BLaER1 treated with 17β-estradiol and CSF1 and Interleukin-3, amounts not matched to agents 10 nM and 100 nM (cell line): ENCODE measurements around the gene SLC25A26.
"Not testable (repeated sequence)": the region's sequence is repeated elsewhere in the genome, so short reads cannot be mapped to it uniquely, and the experiment has no call there.

Experiments
- H3K27ac ChIP-seq, 11 experiments: shearing (Covaris generic); formaldehyde crosslinking; 2 replicates each; pipeline ENCODE4 v1.8.1; 2022
- H3K27me3 ChIP-seq, 11 experiments: shearing (Covaris generic); formaldehyde crosslinking; 2 replicates each; pipeline ENCODE4 v1.8.1; 2022
- H3K36me3 ChIP-seq, 11 experiments: shearing (Covaris generic); formaldehyde crosslinking; 2 replicates each; pipeline ENCODE4 v1.8.1; 2022
- H3K4me1 ChIP-seq, 10 experiments: shearing (Covaris generic); formaldehyde crosslinking; 2 replicates each; pipeline ENCODE4 v1.8.1; 2022
- H3K4me2 ChIP-seq, 11 experiments: shearing (Covaris generic); formaldehyde crosslinking; 2 replicates each; pipeline ENCODE4 v1.8.1; 2022
- H3K4me3 ChIP-seq, 10 experiments: shearing (Covaris generic); formaldehyde crosslinking; 2 replicates each; pipeline ENCODE4 v1.8.1; 2022
- H3K9ac ChIP-seq, 11 experiments: shearing (Covaris generic); formaldehyde crosslinking; 2 replicates each; pipeline ENCODE4 v1.8.1; 2022
- H3K9me3 ChIP-seq, 11 experiments: shearing (Covaris generic); formaldehyde crosslinking; replicated peaks in 1 of 11; 2 replicates each; pipeline ENCODE4 v1.8.1; 2022
- H4K20me1 ChIP-seq, 11 experiments: shearing (Covaris generic); formaldehyde crosslinking; 2 replicates each; pipeline ENCODE4 v1.8.1; 2022
- Cebpa-rat ChIP-seq, 11 experiments: shearing (Covaris generic); IDR thresholded peaks; 2 replicates each; pipeline ENCODE4 v1.8.1; 2022

The SLC25A26 gene

DNA sequence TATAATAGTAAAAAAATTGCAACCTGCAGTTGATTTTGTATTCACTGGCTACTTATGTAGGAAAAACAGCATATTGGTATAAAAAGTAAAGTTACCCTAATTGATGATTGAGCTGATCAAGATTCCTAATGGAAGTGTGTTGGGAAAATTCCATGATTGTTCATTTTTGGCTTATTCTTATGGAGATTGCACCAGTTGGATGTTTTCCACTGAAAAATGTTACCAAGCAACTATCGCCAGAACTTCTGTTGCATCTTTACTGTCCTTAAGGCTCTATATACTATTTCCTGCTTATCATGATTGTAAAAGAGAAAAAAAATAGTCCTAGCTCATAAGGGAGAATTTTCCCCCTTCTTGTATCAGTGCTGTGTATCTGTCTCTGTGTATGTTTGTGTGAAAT lies 48.6 kb downstream of the SLC25A26 start:
- no peak for TF ChIP-seq Cebpa-rat (IDR thresholded peaks at IDR 0.05)

DNA sequence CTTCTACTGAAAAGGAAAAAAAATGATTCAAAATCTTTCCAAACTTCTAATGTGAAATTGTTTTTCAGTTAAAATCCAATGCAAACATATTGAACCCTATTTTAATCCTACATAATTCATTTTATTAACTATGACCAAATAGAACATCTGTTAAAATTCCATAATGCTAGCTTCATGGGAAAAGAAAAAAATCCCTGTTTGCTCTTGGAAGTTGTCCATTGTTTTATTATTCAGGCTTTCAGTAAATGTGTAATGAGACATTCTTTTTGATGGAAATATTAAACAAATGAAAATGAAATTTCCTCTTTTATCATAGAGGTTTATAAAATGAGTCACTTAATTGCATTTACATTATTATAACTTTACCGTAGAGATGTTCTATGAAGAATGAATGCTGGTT lies 49.5 kb downstream of the SLC25A26 start:
- Histone ChIP-seq H3K4me3 (no peak overlapping the region), H3K36me3 (peaks cover 6 to 23% (median 20%) of the 10 kb centered on the region in 11 experiments; a peak in 21 of 22 replicates), H3K9ac (no peak overlapping the region), H3K9me3 (peaks cover 11 to 20% (median 16%) of the 10 kb centered on the region in 11 experiments), H3K4me1 (peaks cover 0 to 12% (median 4%) of the 10 kb centered on the region in 10 experiments; a peak in 7 of 20 replicates), H3K4me2 (no peak overlapping the region), H3K27ac (no peak overlapping the region), H4K20me1 (no peaks in the 10 kb centered on the region; a peak in 1 of 22 replicates), H3K27me3 (no peaks in the 10 kb centered on the region)
- no peak for TF ChIP-seq Cebpa-rat (IDR thresholded peaks at IDR 0.05)

More for the DNA sequence above, 48.6 kb downstream of the SLC25A26 start:
- Histone ChIP-seq H4K20me1 (no peaks in the 10 kb centered on the region; a peak in 1 of 22 replicates), H3K4me1 (peaks cover 0 to 12% (median 4%) of the 10 kb centered on the region in 10 experiments; a peak in 7 of 20 replicates), H3K9ac (no peak overlapping the region), H3K27ac (no peak overlapping the region), H3K27me3 (no peaks in the 10 kb centered on the region), H3K9me3 (peaks cover 11 to 20% (median 16%) of the 10 kb centered on the region in 11 experiments), H3K4me2 (no peak overlapping the region), H3K36me3 (peaks cover 6 to 32% (median 25%) of the 10 kb centered on the region in 11 experiments), H3K4me3 (no peak overlapping the region)

DNA sequence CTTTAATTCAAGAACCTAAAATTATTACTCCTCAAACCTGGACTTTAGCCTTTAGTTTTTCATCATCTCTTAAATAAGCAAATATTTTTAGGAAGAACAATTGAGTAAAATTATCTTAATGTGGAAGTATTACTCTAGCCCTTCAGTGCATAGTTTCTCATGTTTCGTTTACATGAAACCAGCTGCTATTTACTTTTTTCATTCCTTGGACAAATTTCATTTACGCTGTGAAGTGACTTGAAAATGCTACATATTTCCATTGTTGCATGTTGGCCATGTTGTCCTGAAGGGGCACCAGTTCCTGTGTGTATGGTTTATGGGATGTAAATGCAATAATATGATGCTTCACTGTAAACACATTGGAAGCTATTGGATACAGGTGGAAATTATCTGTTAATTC lies 49.9 kb downstream of the SLC25A26 start:
- H3K4me2 ChIP-seq: no peak overlapping the region

DNA sequence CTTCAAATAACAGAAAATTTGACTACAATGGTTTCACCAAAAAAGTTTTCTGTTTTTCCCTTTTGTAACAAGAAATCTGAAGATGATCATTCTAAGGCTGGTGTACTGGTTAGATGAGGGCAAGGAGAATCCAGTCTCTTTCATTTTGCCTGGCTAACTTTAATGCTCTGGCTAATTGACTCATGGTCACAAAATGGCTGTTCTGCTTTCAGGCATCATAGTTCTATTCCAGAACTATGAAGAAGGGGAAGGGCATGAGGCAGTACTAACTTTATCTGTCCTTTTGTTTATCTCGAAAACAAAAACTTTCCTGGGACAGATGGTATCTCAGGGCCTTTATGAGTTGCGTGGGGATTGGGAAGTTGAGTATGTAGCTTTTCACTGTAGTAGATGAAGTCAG lies 50.4 kb downstream of the SLC25A26 start:
- Histone ChIP-seq H3K27ac (no peak overlapping the region), H3K27me3 (no peaks in the 10 kb centered on the region), H3K9me3 (peaks cover 11 to 20% (median 16%) of the 10 kb centered on the region in 11 experiments), H3K4me2 (no peak overlapping the region), H3K4me1 (peaks cover 0 to 12% (median 4%) of the 10 kb centered on the region in 10 experiments; a peak in 7 of 20 replicates), H4K20me1 (peaks cover 0 to 1% (median 0%) of the 10 kb centered on the region in 11 experiments; a peak in 3 of 22 replicates), H3K4me3 (no peak overlapping the region), H3K9ac (no peak overlapping the region), H3K36me3 (peaks cover 6 to 23% (median 20%) of the 10 kb centered on the region in 11 experiments; a peak in 21 of 22 replicates)
- no peak for TF ChIP-seq Cebpa-rat (IDR thresholded peaks at IDR 0.05)

More for the DNA sequence above, 49.9 kb downstream of the SLC25A26 start:
- no peak overlapping the region for H3K4me3 ChIP-seq
- peaks cover 6 to 23% (median 20%) of the 10 kb centered on the region in 11 experiments; a peak in 21 of 22 replicates for H3K36me3 ChIP-seq
- H3K9me3 ChIP-seq: peaks cover 11 to 20% (median 16%) of the 10 kb centered on the region in 11 experiments
- no peak overlapping the region for H3K27ac ChIP-seq
- no peaks in the 10 kb centered on the region; a peak in 1 of 22 replicates for H4K20me1 ChIP-seq
- no peak for TF ChIP-seq Cebpa-rat (IDR thresholded peaks at IDR 0.05)
- H3K27me3 ChIP-seq: no peaks in the 10 kb centered on the region
- H3K9ac ChIP-seq: no peak overlapping the region
- peaks cover 0 to 12% (median 4%) of the 10 kb centered on the region in 10 experiments; a peak in 7 of 20 replicates for H3K4me1 ChIP-seq

DNA sequence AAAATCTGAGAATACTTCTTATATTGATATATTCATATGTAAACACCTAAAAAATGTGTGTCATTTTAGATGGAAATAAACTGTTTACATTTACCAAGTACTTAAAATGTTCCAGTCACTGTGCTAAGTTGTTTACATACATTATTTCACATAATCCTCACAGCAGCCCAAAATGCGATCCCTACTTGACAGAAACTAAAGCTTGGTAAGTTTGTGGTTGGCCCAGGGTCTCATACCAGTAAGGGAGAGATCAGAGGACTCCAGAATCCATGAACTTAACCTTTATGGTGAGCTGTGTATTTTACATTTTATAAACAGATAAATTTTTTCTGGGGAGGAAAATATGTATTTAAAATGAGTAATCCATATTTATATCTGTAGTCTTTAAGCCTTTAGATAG lies 51.2 kb downstream of the SLC25A26 start:
- no peak overlapping the region for H3K9ac ChIP-seq
- H3K4me2 ChIP-seq: no peak overlapping the region
- H3K36me3 ChIP-seq: peaks cover 6 to 23% (median 20%) of the 10 kb centered on the region in 11 experiments; a peak in 21 of 22 replicates

DNA sequence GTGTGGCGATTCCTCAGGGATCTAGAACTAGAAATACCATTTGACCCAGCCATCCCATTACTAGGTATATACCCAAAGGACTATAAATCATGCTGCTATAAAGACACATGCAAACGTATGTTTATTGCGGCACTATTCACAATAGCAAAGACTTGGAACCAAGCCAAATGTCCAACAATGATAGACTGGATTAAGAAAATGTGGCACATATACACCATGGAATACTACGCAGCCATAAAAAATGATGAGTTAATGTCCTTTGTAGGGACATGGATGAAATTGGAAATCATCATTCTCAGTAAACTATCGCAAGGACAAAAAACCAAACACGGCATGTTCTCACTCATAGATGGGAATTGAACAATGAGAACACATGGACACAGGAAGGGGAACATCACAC lies 54.0 kb downstream of the SLC25A26 start:
- not testable (repeated sequence) for H3K27ac ChIP-seq, H3K4me1 ChIP-seq, H3K4me2 ChIP-seq, H3K27me3 ChIP-seq, H3K9me3 ChIP-seq, H3K4me3 ChIP-seq, H3K9ac ChIP-seq, H3K36me3 ChIP-seq
- peaks cover 0 to 29% (median 9%) of the 10 kb centered on the region in 11 experiments; a peak in 9 of 22 replicates for H4K20me1 ChIP-seq

More for the DNA sequence above, 51.2 kb downstream of the SLC25A26 start:
- no peak overlapping the region for H3K27ac ChIP-seq
- peaks cover 11 to 20% (median 16%) of the 10 kb centered on the region in 11 experiments for H3K9me3 ChIP-seq
- TF ChIP-seq Cebpa-rat (IDR thresholded peaks at IDR 0.05): no peak
- H4K20me1 ChIP-seq: peaks cover 0 to 6% (median 0%) of the 10 kb centered on the region in 11 experiments; a peak in 6 of 22 replicates
- peaks cover 0 to 7% (median 2%) of the 10 kb centered on the region in 10 experiments; a peak in 7 of 20 replicates for H3K4me1 ChIP-seq
- no peaks in the 10 kb centered on the region for H3K27me3 ChIP-seq
- no peak overlapping the region for H3K4me3 ChIP-seq

DNA sequence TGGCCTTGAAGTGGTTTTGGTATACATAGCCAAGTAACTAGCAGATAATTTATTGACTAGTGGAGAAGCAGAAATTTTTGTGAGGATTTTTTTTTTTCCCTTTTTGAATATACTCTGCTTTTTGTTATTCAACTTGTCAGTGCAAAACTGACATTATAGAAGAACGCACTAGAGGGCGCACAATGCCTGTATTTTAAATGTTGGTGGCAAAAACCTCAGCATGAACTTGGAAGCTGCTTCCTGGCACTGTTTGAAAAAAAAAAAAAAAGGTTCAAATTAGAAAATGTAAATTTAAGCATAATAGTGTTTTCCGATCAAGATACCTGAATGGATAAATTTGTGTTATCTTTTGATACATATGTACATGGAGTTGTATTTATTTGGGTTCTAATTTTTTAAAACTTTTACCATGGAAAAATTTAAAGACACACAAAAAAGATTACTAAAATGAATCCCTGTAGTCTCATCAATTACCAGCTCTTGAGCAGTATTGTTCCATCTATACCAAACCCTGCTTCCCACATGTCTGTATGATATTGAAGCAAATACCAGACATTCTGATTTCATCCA lies 56.0 kb downstream of the SLC25A26 start:
- Histone ChIP-seq H3K9me3 (no peaks in the 10 kb centered on the region), H3K27me3 (peaks cover 0 to 5% (median 0%) of the 10 kb centered on the region in 11 experiments; a peak in 2 of 22 replicates), H3K4me3 (no peak overlapping the region), H3K36me3 (no peaks in the 10 kb centered on the region), H4K20me1 (peaks cover 0 to 47% (median 20%) of the 10 kb centered on the region in 11 experiments; a peak in 10 of 22 replicates), H3K9ac (no peak overlapping the region), H3K27ac (no peak overlapping the region), H3K4me2 (no peak overlapping the region), H3K4me1 (0 out of 20 replicates have a peak, but pooled peaks cover 0 to 5% (median 0%) of the 10 kb centered on the region in 10 experiments)
- TF ChIP-seq Cebpa-rat (IDR thresholded peaks at IDR 0.05): no peak

DNA sequence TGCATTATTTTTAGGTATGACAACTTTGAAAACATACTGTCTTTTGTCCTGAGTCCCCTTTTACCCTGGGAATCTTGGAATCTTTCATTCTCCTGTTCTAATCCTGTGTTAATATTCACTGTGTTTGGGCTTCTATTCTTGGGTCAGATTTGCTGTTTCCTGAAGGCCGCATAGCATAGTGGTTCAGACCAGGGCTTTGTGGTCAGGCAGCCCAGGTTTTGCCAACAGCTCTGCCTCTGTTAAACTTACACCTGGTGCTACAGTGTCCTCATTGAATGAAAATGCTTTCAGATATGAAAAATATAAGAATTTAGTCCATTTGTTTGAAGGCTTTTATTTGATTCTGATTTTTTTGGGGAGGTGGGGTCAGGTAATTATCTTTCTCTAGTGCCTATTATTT lies 58.4 kb downstream of the SLC25A26 start:
- Histone ChIP-seq H3K4me3 (no peak overlapping the region), H3K4me1 (0 out of 20 replicates have a peak, but pooled peaks cover 0 to 5% (median 0%) of the 10 kb centered on the region in 10 experiments), H3K27ac (no peak overlapping the region), H3K27me3 (peaks cover 0 to 19% (median 0%) of the 10 kb centered on the region in 11 experiments; a peak in 10 of 22 replicates), H4K20me1 (peaks cover 0 to 68% (median 24%) of the 10 kb centered on the region in 11 experiments; a peak in 13 of 22 replicates), H3K36me3 (peaks cover 0 to 3% (median 0%) of the 10 kb centered on the region in 11 experiments; a peak in 1 of 22 replicates), H3K4me2 (no peak overlapping the region), H3K9ac (no peak overlapping the region), H3K9me3 (no peaks in the 10 kb centered on the region)
- no peak for TF ChIP-seq Cebpa-rat (IDR thresholded peaks at IDR 0.05)

DNA sequence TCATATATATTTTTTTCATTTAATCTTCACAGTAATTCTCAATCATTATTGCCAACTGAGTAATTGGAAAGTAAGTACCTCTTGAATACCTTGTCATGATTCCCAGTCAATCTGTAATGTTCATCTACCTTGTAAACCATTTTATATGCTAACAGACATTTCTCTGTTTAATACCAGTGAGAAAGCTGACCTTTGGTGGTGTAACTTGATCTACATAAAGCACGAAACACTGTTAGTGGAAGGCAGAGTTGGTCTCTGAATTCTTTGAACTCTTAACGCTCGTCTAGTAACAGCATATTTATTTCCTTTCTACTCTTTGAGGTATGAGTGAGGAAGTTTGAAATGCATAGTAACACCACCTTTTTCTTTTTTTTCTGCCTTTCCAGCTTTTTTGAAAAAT lies 59.5 kb downstream of the SLC25A26 start:
- no peak for TF ChIP-seq Cebpa-rat (IDR thresholded peaks at IDR 0.05)
- Histone ChIP-seq H3K4me3 (no peak overlapping the region), H3K4me2 (no peak overlapping the region), H4K20me1 (peaks cover 0 to 79% (median 36%) of the 10 kb centered on the region in 11 experiments; a peak in 14 of 22 replicates), H3K36me3 (peaks cover 0 to 4% (median 0%) of the 10 kb centered on the region in 11 experiments; a peak in 1 of 22 replicates), H3K9me3 (no peaks in the 10 kb centered on the region), H3K9ac (no peak overlapping the region), H3K27ac (no peak overlapping the region), H3K27me3 (peaks cover 0 to 27% (median 0%) of the 10 kb centered on the region in 11 experiments; a peak in 11 of 22 replicates), H3K4me1 (peaks cover under 1 to 9% (median 2%) of the 10 kb centered on the region in 10 experiments; a peak in 15 of 20 replicates)

DNA sequence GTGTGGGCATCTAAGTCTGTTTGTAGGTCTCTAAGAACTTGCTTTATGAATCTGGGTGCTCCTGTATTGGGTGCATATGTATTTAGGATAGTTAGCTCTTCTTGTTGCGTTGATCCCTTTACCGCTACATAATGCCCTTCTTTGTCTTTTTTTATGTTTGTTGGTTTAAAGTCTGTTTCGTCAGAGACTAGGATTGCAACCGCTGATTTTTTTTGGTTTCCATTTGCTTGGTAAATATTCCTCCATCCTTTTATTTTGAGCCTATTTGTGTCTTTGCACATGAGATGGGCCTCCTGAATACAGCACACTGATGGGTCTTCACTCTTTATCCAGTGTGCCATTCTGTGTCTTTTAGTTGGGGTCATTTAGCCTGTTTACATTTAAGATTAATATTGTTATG lies 71.1 kb downstream of the SLC25A26 start:
- Histone ChIP-seq H4K20me1 (peaks cover 0 to 49% (median 14%) of the 10 kb centered on the region in 11 experiments; a peak in 7 of 22 replicates), H3K9me3 (peaks cover 3 to 32% (median 19%) of the 10 kb centered on the region in 11 experiments; a peak in 16 of 22 replicates)
- H3K9ac ChIP-seq, H3K4me1 ChIP-seq, H3K27me3 ChIP-seq, H3K27ac ChIP-seq, H3K4me2 ChIP-seq, H3K36me3 ChIP-seq, H3K4me3 ChIP-seq: not testable (repeated sequence)
